GM13977 (cell line): ENCODE measurements around the gene LATS2.

Source experiments
- DNase-seq: peaks from one replicate; pipeline ENCODE4 v3.0.0; 2012; ENCODE audit warnings: low spot score
- CTCF ChIP-seq: IDR thresholded peaks from 2 replicates; pipeline ENCODE4 v1.5.1; 2012; ENCODE audit warnings: mild to moderate bottlenecking, control low read depth; ENCODE audit not compliant: insufficient read depth; ENCODE audit errors: extremely low read depth, missing control alignments
- in situ Hi-C: fragments of 300-500 bp; cut with MboI; formaldehyde crosslinking; loops from one replicate; pipeline ENCODE4 v1.12.0; 2022; ENCODE audit warnings: low sequenced_read_pairs, low pct_unique_long_range_greater_than_20kb, mixed read lengths, inconsistent platforms; ENCODE audit not compliant: unreplicated experiment

LATS2 gene

DNA sequence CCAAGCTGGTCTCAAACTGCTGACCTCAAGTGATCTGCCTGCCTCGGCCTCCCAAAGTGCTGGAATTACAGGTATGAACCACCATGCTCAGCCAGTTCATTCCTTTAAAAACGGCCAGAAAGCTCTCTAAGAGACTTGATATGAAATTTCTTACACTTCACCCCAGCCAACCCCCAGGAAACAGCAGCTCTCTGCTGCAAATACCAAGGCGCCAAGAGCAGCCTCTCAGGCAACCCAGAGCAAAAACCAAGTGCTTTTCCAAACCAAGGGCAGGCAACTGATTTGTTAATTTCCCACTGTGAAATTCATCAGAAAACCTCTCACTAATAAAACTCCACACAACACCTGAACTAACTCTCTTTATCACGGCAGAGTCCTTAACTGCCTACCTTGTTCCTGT is 44.9 kb downstream of the LATS2 start:
- in situ Hi-C loops, result no loop called here
- no peak for DNase-seq
- TF ChIP-seq CTCF, result no peak

GRCh38 chr13:21015284-21015683 is 46.1 kb downstream of the LATS2 start:
- no peak for DNase-seq
- in situ Hi-C loops, result no loop called here
- no peak for TF ChIP-seq CTCF

- in situ Hi-C loops, result no loop called here
- DNase-seq, result no peak
- TF ChIP-seq CTCF, result no peak
These were observed 46.8 kb downstream of the LATS2 start for GRCh38 chr13:21014502-21015170.

- TF ChIP-seq CTCF, result no peak
- in situ Hi-C loops, result no loop called here
- no peak for DNase-seq
These were observed 47.3 kb downstream of the LATS2 start for GRCh38 chr13:21014139-21014501.

GRCh38 chr13:21013682-21014038 is 47.7 kb downstream of the LATS2 start:
- DNase-seq, result no peak
- in situ Hi-C loops, result no loop called here
- no peak for TF ChIP-seq CTCF

- in situ Hi-C loops, result no loop called here
- DNase-seq, result no peak
- TF ChIP-seq CTCF, result no peak
These were observed 48.3 kb downstream of the LATS2 start for GRCh38 chr13:21012841-21013681.
